ENCODE measurements around the gene RCE1.

RCE1 gene

GRCh38 chr11:66885950-66886440 is 42.8 kb downstream of the RCE1 start:
- TF ChIP-seq, protein P1, sequence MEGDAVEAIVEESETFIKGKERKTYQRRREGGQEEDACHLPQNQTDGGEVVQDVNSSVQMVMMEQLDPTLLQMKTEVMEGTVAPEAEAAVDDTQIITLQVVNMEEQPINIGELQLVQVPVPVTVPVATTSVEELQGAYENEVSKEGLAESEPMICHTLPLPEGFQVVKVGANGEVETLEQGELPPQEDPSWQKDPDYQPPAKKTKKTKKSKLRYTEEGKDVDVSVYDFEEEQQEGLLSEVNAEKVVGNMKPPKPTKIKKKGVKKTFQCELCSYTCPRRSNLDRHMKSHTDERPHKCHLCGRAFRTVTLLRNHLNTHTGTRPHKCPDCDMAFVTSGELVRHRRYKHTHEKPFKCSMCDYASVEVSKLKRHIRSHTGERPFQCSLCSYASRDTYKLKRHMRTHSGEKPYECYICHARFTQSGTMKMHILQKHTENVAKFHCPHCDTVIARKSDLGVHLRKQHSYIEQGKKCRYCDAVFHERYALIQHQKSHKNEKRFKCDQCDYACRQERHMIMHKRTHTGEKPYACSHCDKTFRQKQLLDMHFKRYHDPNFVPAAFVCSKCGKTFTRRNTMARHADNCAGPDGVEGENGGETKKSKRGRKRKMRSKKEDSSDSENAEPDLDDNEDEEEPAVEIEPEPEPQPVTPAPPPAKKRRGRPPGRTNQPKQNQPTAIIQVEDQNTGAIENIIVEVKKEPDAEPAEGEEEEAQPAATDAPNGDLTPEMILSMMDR (IDR thresholded peaks at IDR 0.05; ENCODE audit: borderline replicate concordance, control extremely low read depth, extremely low read depth, insufficient read depth, missing control alignments), result no peak
- DNase-seq (ENCODE audit: low spot score), result no peak
- in situ Hi-C loops (cut with MboI; ENCODE audit: low sequenced_read_pairs, unreplicated experiment), result no loop called here

GRCh38 chr11:66886671-66887221 is 43.5 kb downstream of the RCE1 start:
- DNase-seq (ENCODE audit: low spot score), result no peak
- in situ Hi-C loops (cut with MboI; ENCODE audit: low sequenced_read_pairs, unreplicated experiment), result no loop called here
- TF ChIP-seq, protein P1 (IDR thresholded peaks at IDR 0.05; ENCODE audit: borderline replicate concordance, control extremely low read depth, extremely low read depth, insufficient read depth, missing control alignments), result no peak

DNA sequence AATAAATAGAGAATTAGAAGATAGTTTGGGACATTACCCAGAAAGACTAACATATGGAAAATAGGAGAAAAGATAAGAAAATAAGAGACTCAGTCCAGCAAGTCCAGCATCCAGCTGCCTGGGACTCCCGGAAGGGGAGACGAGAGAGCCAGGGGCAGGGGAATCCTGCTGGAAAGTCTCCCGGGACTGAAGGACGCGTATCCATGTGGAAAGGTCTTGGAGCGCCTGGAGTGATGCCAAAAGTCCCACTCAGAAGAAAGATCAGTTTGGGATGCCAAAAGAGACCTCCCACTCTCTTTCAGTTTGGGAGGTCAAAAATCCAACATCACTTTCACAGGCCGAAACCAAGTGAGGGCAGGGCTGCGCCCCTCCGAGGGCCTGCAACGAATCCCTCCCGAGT is 44.3 kb downstream of the RCE1 start:
- in situ Hi-C loops (cut with MboI; ENCODE audit: low sequenced_read_pairs, unreplicated experiment), result no loop called here
- TF ChIP-seq, protein P1 (IDR thresholded peaks at IDR 0.05; ENCODE audit: borderline replicate concordance, control extremely low read depth, extremely low read depth, insufficient read depth, missing control alignments), result no peak
- DNase-seq (ENCODE audit: low spot score), result no peak

DNA sequence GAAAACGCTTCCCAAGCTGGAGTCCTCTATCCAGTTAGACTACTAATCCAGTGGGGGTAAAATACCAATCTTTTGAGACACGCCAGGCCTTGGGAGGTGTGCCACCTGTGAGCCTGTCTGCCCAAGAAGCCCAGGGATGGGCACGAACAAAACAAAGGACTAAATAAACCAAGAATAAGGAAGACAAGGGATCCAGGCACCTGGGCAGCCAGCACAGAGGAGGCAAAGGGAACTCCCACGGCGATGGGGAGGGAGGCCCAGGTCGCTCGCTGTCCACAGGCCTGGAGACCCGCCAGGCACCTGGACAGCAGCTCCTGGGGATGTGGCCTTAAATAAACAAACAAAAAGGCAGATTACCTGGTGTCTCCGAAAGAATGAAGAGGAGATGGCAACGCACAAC is 45.0 kb downstream of the RCE1 start:
- in situ Hi-C loops (cut with MboI; ENCODE audit: low sequenced_read_pairs, unreplicated experiment), result no loop called here
- TF ChIP-seq, protein P1 (IDR thresholded peaks at IDR 0.05; ENCODE audit: borderline replicate concordance, control extremely low read depth, extremely low read depth, insufficient read depth, missing control alignments), result no peak
- no peak for DNase-seq (ENCODE audit: low spot score)

DNA sequence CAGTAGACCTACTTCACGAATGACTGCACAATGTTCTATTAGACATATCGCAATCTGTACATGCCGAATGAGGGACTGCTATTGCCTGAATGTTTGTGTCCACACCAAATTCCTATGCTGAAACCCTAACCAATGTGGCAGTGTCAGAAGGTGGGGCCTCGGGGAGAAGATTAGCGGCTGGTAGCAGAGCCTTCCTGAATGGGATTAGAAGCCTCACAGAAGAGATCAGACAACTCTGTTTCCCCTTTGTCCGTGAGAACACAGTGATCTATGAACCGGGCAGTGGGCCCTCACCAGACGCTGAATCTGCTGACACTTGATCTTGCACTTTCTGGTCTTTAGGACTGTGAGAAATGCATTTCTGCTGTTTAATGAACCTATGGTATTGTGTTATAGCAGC is 46.7 kb downstream of the RCE1 start:
- no peak for DNase-seq (ENCODE audit: low spot score)
- TF ChIP-seq, protein P1 (IDR thresholded peaks at IDR 0.05; ENCODE audit: borderline replicate concordance, control extremely low read depth, extremely low read depth, insufficient read depth, missing control alignments), result no peak
- in situ Hi-C loops (cut with MboI; ENCODE audit: low sequenced_read_pairs, unreplicated experiment), result no loop called here

- DNase-seq (ENCODE audit: low spot score), result peak; percentile 90
- TF ChIP-seq, protein P1 (IDR thresholded peaks at IDR 0.05; ENCODE audit: borderline replicate concordance, control extremely low read depth, extremely low read depth, insufficient read depth, missing control alignments), result no peak
- in situ Hi-C loops (cut with MboI; ENCODE audit: low sequenced_read_pairs, unreplicated experiment), result no loop called here
Measured at GRCh38 chr11:66891851-66892660, 48.8 kb downstream of the RCE1 start.
